G401.6 (cell line): ENCODE measurements around the gene TMEM120A.

ENCODE experiments used
- FAIRE-seq: peaks from 2 replicates; lab custom pipeline; 2012; peaks lifted over from hg19 to GRCh38; lab: Jason Lieb, UNC

TMEM120A gene

GRCh38 chr7:75957021-75957736 lies 37.2 kb downstream of the TMEM120A start:
- FAIRE-seq, result no peak

- no peak for FAIRE-seq
Measured at GRCh38 chr7:75955331-75955955, 39.0 kb downstream of the TMEM120A start.

- FAIRE-seq, result no peak
Measured at GRCh38 chr7:75953931-75954330, 40.5 kb downstream of the TMEM120A start.

GRCh38 chr7:75953431-75953830 lies 41.0 kb downstream of the TMEM120A start:
- no peak for FAIRE-seq

GRCh38 chr7:75951506-75951905 lies 42.9 kb downstream of the TMEM120A start:
- no peak for FAIRE-seq

- no peak for FAIRE-seq
Measured at GRCh38 chr7:75950111-75950681, 44.2 kb downstream of the TMEM120A start.

GRCh38 chr7:75948179-75948578 lies 46.2 kb downstream of the TMEM120A start:
- no peak for FAIRE-seq

GRCh38 chr7:75946207-75946855 lies 48.1 kb downstream of the TMEM120A start:
- FAIRE-seq, result no peak

GRCh38 chr7:75945297-75946168 lies 48.9 kb downstream of the TMEM120A start:
- FAIRE-seq, result no peak

GRCh38 chr7:75944507-75944906 lies 49.9 kb downstream of the TMEM120A start:
- FAIRE-seq, result no peak

- FAIRE-seq, result no peak
Measured at GRCh38 chr7:75943864-75944263, 50.5 kb downstream of the TMEM120A start.

- FAIRE-seq, result no peak
Measured at GRCh38 chr7:75938921-75939320, 55.5 kb downstream of the TMEM120A start.

- FAIRE-seq, result no peak
Measured at GRCh38 chr7:75937958-75938786, 56.2 kb downstream of the TMEM120A start.
